ENCODE data around the gene PKNOX2.
"Not testable (repeated sequence)": the region's sequence is repeated elsewhere in the genome, so short reads cannot be mapped to it uniquely, and the experiment has no call there.

Gene PKNOX2

DNA sequence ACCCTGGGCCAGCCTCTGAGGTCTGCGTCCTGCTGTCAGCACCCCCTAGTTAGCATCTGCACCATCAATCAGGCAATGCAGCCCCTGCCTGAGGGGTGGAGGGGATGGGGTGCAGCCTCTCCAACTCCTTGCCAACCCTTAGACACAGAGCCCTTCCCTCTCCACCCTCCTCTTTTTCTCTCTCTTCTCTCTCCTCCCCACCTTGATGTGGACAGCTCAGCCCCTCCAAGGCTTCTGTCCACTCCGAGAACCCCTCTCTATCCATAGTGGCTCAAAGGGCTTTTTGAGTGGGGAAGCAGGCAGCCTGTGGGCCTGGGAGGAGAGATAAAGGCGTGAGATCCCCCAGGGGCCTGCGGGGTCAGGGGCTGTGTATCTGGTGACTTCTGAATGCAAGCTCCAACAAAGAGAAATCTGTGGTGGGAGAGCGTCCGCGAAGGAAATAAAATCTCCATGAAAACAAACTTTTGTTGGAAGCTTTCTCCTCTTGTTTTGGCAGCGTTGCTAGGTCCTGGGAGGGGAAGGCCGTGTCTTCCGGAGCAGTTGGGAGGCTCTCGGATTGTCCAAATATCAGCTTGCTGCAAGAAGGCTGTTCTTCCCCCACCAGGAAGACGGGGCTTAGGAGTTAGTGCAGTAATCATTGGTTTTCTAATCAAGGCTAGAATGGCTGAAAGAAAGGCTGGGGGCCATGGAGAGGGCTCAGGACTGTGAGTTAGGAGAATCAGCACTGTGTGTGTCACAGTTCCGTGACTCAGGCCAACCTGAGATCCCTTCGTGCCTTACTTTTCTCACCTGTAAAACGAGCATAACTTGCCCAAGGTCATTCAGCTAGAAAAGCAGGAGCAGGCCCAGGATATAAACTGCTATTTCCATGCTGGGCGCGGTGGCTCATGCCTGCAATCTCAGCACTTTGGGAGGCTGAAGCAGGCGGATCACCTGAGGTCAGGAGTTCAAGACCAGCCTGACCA is 50.3 kb downstream of the PKNOX2 start:
- no peak for DNase-seq (ENCODE audit: extremely low read depth, low read depth)
- TF ChIP-seq, protein P1, sequence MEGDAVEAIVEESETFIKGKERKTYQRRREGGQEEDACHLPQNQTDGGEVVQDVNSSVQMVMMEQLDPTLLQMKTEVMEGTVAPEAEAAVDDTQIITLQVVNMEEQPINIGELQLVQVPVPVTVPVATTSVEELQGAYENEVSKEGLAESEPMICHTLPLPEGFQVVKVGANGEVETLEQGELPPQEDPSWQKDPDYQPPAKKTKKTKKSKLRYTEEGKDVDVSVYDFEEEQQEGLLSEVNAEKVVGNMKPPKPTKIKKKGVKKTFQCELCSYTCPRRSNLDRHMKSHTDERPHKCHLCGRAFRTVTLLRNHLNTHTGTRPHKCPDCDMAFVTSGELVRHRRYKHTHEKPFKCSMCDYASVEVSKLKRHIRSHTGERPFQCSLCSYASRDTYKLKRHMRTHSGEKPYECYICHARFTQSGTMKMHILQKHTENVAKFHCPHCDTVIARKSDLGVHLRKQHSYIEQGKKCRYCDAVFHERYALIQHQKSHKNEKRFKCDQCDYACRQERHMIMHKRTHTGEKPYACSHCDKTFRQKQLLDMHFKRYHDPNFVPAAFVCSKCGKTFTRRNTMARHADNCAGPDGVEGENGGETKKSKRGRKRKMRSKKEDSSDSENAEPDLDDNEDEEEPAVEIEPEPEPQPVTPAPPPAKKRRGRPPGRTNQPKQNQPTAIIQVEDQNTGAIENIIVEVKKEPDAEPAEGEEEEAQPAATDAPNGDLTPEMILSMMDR (IDR thresholded peaks at IDR 0.05; ENCODE audit: low read depth, low read length): no peak

DNA sequence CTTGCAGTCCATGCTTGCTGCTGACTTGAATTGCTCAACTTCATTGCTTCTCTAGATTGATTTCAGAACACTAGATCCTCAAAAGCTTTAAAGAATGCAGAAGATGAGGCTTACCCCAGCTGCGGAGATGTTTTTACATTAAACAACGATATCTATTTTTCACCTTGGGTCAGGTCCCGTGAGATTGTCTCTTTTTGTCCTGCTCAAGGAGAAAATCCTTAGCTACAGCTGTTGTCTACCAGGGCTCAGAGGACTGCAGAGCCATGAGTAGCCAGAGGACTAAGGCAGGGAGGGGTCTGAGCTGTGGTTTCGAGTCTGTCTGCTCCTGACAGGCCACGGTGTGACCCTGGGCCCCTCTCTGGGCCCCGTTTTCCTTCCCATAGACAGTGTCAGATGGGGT is 51.4 kb downstream of the PKNOX2 start:
- no peak for DNase-seq (ENCODE audit: extremely low read depth, low read depth)
- TF ChIP-seq, protein P1 (IDR thresholded peaks at IDR 0.05; ENCODE audit: low read depth, low read length): no peak

DNA sequence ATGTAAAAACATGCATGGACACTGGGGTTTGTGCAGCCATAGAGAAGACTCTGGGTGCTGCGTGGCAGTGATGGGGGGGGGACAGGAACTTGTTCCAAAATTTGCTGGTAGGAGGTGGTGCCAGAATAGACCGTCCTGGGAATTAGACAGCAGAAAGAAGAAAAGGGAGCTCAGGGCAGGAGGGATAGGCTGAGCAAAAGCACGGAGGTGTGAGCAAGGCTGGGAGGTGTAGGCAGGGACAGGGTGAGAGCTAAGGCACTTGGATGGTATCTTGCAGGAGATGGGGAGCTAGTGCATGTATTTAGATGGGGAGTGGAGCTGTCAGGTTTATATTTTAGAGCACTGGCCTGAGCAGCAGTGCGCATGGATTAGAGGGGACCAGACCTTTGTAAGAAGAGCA is 53.8 kb downstream of the PKNOX2 start:
- DNase-seq (ENCODE audit: extremely low read depth, low read depth): no peak
- TF ChIP-seq, protein P1 (IDR thresholded peaks at IDR 0.05; ENCODE audit: low read depth, low read length): no peak

DNA sequence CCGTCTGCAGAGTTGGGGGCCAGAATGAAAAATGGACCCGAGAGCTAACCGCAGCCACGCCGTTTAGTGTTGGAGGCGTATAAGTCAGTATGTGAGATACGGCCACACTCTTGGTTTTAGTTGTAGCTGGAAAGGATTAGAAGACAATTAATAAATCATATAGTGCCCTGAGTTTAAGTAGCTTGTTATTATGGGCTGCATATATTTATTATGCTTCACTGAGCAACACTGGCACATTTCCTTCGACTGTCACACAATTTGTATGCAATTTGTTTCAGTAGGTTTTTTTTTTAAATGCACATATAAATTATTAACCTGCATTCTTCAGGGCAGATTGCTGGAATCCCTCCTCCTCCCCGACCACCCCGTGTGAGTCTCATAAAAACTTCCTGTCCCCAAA is 56.9 kb downstream of the PKNOX2 start:
- DNase-seq (ENCODE audit: extremely low read depth, low read depth): no peak
- TF ChIP-seq, protein P1 (IDR thresholded peaks at IDR 0.05; ENCODE audit: low read depth, low read length): no peak

DNA sequence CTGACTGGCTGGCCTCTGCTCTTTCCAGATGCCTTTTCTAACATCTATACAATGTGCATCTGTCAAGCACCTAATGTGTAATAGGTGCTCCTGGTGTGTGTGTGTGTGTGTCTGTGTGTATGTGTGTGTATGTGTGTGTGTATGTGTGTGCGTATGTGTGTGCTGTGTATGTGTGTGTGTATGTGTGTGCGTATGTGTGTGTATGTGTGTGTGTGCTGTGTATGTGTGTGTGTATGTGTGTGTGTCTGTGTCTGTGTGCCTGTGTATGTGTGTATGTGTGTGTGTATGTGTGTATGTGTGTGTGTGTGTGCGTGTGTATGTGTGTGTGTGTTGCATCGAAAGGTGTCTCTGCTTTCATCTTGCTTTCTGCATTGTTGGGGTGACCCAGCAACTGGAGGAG is 57.9 kb downstream of the PKNOX2 start:
- TF ChIP-seq, protein P1 (IDR thresholded peaks at IDR 0.05; ENCODE audit: low read depth, low read length): no peak
- no peak for DNase-seq (ENCODE audit: extremely low read depth, low read depth)

DNA sequence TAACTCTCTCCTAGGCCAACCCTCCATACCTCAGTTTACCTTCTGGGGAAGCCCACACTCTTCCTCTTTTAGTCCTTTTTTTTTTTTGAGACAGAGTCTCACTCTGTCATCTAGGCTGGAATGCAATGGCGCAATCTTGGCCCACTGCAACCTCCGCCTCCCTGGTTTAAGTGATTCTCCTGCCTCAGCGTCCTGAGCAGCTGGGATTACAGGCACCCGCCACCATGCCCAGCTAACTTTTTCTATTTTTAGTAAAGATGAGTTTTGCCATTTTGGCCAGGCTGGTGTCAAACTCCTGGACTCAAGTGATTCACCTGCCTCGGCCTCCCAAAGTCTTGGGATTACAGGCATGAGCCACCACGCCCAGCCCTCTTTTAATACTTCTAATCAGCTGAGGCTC is 58.6 kb downstream of the PKNOX2 start:
- not testable (repeated sequence) for DNase-seq (ENCODE audit: extremely low read depth, low read depth)

DNA sequence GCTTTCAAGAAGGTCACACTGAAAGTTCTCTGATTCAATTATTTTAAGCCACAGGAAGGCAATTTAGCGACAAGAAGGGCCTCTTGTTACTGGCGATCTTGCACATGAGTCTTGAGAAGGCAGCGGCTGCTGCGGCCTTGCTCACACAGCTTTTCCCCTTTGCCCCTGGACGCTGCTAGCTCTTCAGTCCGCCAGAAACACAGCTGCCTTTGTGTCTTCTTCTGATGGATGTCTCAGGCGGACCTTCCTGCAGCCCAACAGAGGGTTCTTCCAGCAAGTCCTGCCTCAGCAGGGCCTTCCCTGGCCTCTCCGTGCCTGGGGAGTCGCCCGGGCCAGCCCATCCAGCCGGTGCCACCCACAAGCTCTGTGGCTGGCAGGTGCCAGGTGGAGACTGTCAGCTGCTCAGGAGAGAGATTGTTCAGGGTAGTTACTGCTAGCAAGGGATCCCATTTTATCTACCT is 59.4 kb downstream of the PKNOX2 start:
- TF ChIP-seq, protein P1 (IDR thresholded peaks at IDR 0.05; ENCODE audit: low read depth, low read length): no peak
- no peak for DNase-seq (ENCODE audit: extremely low read depth, low read depth)
